ENCODE data around the gene PPM1L.
"Not testable (repeated sequence)": the region's sequence is repeated elsewhere in the genome, so short reads cannot be mapped to it uniquely, and the experiment has no call there.

PPM1L gene

GRCh38 chr3:161031134-161031533 lies 275.1 kb downstream of the PPM1L start:
- H3K27ac ChIP-seq, result no peak overlapping the region
- CTCF ChIA-PET, result no interaction called here
- DNase-seq (ENCODE audit: low spot score), result no peak
- TF ChIP-seq CTCF (conservative IDR thresholded peaks at IDR 0.05; ENCODE audit: low read depth), result no peak
- POLR2A ChIA-PET (ENCODE audit: low non-redundant PET), result no interaction called here

DNA sequence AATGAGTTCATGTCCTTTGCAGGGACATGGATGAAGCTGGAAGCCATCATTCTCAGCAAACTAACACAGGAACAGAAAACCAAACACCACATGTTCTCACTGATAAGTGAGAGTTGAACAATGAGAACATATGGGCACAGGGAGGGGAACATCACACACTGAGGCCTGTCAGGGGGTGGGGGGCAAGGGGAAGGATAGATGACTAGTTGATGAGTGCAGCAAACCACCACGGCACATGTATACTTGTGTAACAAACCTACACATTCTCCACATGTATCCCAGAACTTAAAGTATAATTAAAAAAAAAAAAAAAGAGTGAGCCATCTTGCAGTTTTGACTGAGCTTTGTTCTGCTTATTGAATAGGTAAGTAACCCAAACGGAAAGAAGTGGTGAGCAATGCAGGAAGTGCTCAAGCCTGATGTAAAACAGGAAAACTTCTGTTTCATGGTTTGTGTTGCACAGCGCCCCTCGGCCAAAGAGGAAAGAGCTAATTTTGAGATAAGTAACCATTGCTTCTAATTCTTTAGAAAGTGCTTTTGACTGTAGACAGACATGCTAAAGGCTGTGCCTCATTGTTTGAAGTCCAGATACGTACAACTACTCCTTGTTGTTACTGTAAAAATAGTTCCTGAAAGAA lies 279.0 kb downstream of the PPM1L start:
- POLR2A ChIA-PET (ENCODE audit: low non-redundant PET); CTCF ChIA-PET; DNase-seq (ENCODE audit: low spot score); H3K27ac ChIP-seq: not testable (repeated sequence)

DNA sequence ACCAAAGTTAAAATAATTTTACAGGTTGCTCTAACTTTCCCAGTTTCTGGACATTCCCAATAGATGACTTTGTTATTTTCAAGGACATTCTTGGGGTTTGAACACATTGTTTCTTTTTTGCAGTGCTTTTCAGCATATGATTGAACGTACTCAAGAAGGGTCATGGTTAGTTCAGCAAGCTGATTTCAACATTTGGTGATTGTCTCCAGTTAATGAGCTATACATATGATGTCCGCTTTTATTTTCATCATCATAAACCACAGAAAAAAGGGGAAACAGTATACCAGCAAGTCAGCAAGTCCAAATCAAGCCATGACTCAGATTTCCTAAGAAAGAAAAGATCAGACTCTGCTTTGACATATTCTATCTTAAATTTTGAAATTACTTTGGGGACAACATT lies 279.7 kb downstream of the PPM1L start:
- DNase-seq (ENCODE audit: low spot score), result no peak
- H3K27ac ChIP-seq, result no peak overlapping the region
- ChIA-PET POLR2A (ENCODE audit: low non-redundant PET) (no interaction called here), CTCF (no interaction called here)
- TF ChIP-seq CTCF (conservative IDR thresholded peaks at IDR 0.05; ENCODE audit: low read depth), result no peak

DNA sequence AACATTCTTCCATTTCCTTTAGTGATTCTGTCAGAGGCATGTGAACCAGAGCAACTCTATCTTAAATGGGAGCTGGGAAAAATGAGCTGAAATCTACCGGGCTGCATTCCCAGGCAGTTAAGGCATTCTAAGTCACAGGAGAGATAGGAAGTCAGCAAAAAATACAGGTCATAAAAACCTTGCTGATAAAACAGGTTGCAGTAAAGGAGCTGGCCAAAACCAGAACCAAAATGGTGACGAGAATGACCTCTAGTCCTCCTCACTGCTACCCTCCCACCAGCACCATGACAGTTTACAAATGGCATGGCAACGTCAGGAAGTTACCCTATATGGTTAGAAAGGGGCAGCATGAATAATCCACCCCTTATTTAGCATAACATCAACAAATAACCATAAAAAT lies 282.7 kb downstream of the PPM1L start:
- DNase-seq (ENCODE audit: low spot score), result no peak
- POLR2A ChIA-PET (ENCODE audit: low non-redundant PET), result no interaction called here
- CTCF ChIA-PET, result no interaction called here
- no peak overlapping the region for H3K27ac ChIP-seq
- no peak for TF ChIP-seq CTCF (conservative IDR thresholded peaks at IDR 0.05; ENCODE audit: low read depth)

DNA sequence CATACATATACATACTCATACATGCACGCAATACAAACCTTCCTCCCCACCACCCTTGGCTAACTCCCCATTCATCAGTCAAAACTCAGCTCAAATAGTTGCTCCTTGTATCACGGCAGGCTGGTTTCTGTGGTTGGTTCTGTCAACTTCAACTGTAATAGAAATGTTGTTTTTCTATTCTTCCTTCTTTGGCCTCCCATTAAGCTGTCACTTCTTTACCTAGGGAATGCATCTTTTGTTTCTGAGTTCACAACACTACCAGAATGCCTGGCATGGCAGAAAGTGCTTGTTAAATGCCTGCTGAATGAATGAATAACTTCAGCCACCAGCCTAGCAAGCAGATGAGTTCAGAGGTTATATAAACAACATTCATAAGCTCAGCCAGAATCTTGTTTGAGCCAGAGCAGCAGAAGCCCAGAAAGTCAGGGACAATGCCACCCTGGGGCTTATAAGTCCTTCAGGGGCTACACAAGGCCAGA lies 286.0 kb downstream of the PPM1L start:
- no peak overlapping the region for H3K27ac ChIP-seq
- no peak for TF ChIP-seq CTCF (conservative IDR thresholded peaks at IDR 0.05; ENCODE audit: low read depth)
- ChIA-PET CTCF (no interaction called here), POLR2A (ENCODE audit: low non-redundant PET) (no interaction called here)
- DNase-seq (ENCODE audit: low spot score), result no peak

DNA sequence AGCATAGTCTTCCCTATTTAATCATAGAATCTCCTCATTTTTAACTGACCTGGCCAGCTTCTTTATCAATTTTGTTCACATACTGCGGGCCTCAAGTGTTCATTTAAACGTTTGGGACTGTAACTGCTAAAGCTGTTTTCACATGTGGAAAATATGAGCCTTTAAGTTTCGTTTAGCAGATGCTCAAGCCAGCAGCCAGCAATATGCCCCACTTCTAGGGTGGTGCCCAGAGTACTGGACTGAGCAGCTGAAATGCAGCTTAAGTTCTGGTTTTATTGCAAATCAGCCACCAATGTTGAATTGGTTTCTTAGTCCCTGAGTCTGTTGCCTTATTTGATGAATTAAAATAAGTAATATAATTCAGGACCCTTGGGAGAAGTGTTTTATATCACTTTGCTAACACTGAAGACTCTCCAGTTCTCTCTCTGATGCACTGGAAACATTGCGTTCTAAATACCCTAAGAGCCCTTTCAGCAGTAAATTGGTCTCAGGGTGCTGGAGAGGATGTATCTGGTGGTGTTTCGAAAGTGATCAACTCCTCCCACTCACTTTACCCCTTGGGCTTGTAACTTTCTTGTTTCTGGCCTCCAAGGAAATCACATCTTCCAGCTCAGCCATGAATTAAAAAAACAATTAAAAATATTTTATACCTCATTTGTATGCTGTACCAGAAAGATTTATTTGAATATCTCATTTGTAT lies 287.5 kb downstream of the PPM1L start:
- no peak for DNase-seq (ENCODE audit: low spot score)
- ChIA-PET POLR2A (ENCODE audit: low non-redundant PET) (no interaction called here), CTCF (interaction anchor here (0.6 kb wide), 1 partner anchor 191 kb away, joined by 5 read pairs; no protein-coding TSS in a partner anchor)
- H3K27ac ChIP-seq, result no peak overlapping the region
- TF ChIP-seq CTCF (conservative IDR thresholded peaks at IDR 0.05; ENCODE audit: low read depth), result no peak

DNA sequence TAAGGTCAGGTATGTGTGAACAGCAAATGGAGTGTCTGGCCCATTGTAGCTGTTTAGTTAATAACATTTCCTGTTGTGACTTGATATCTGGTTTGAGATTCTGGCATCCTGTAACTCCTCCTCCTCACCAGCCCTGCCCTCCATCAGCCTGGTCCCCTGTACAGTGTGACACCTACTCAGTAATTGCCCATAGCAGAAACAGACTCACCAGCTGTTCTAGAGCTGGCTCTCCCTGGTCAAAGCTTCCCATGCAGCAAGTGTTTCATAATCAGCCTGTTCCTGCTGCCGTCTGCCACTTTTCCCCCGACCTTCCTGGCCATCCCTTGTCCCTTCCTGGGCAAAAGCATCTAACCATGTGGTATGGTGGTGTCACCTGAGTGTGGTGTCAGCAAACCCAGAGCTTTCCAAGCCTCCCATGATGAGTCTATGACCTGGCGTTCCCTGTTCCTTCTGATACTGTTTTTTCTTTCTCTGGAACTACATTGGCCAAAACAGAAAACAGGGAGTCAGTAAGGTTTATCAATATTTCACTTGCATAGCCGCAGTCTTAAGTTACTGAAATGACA lies 293.7 kb downstream of the PPM1L start:
- no peak for DNase-seq (ENCODE audit: low spot score)
- CTCF ChIA-PET, result interaction anchor here (0.7 kb wide), 1 partner anchor 10 kb away, joined by 3 read pairs; no protein-coding TSS in a partner anchor
- POLR2A ChIA-PET (ENCODE audit: low non-redundant PET), result no interaction called here
- no peak for TF ChIP-seq CTCF (conservative IDR thresholded peaks at IDR 0.05; ENCODE audit: low read depth)
- no peak overlapping the region for H3K27ac ChIP-seq

All from RWPE1 (cell line).